HCT116 (cell line): ENCODE data around the gene CHST15. TPM values are rescaled to one million over a fixed set of nuclear protein-coding genes. Genes with fewer than 3 reads are reported as not detected.

Experiments
- ATAC-seq: fragments of 200-7000 bp; cut with Tn5 transposase; 2 replicates; pipeline ENCODE4 v1.9.1; 2020; ENCODE audit warnings: mild to moderate bottlenecking, moderate library complexity
- BruUV-seq: library from RNA; stranded (reverse); fragments of 400-500 nt; replicated peaks from 2 replicates; lab custom pipeline; 2021; lab: Mats Ljungman, UMichigan
- CTCF ChIA-PET: fragments of 300-600 bp; sonication (Branson Sonifier 250); formaldehyde crosslinking; loops from one replicate; lab custom pipeline; 2021; ENCODE audit warnings: antibody characterized with exemption; lab: Charles Lee
- POLR2A ChIA-PET: fragments of 300-600, 350-600 bp; sonication (Branson Sonifier 250); formaldehyde crosslinking; loops from one replicate; lab custom pipeline; 2021; ENCODE audit warnings: antibody characterized with exemption; lab: Charles Lee
- RAD21 ChIA-PET, 2 experiments: fragments of 300-600 bp; sonication (Branson Sonifier 250); formaldehyde crosslinking; loops; one replicate each; lab custom pipeline; 2023; ENCODE audit warnings: low total read pairs in 2 of 2; ENCODE audit not compliant: uncharacterized antibody in 2 of 2, unreplicated experiment in 2 of 2, low non-redundant PET in 1 of 2; lab: Charles Lee
- DNase-seq: peaks from one replicate; pipeline ENCODE4 v3.0.0-alpha.2; 2010; ENCODE audit warnings: low read depth, low spot score
- H2AFZ ChIP-seq: fragments of 200-600 bp; shearing (Covaris generic), sonication (generic); 2 replicates; pipeline ENCODE4 v1.6.1; 2017; ENCODE audit warnings: low read depth, mixed run types, mixed read lengths, antibody characterized with exemption, low read length; ENCODE audit not compliant: poor library complexity, severe bottlenecking
- H3K27ac ChIP-seq: 2 replicates; pipeline ENCODE4 v1.5.1; 2012; ENCODE audit warnings: low read depth, low read length
- H3K27me3 ChIP-seq: fragments of 200-600 bp; sonication (generic); 2 replicates; pipeline ENCODE4 v1.6.1; 2016; ENCODE audit warnings: mixed run types, low read length, mixed read lengths; ENCODE audit not compliant: insufficient read depth
- H3K36me3 ChIP-seq, 2 experiments: fragments of 200-500 bp in 1 of 2; fragments of 200-600 bp in 1 of 2; sonication (Bioruptor generic) in 1 of 2; sonication (generic) in 1 of 2; 2 replicates each; pipeline versions ENCODE4 v1.5.1 to v1.6.1; 2014 to 2016; ENCODE audit warnings: low read length in 2 of 2, inconsistent platforms in 1 of 2, mixed read lengths in 1 of 2, mixed run types in 1 of 2; ENCODE audit not compliant: insufficient read depth in 2 of 2, control insufficient read depth in 1 of 2
- H3K4me1 ChIP-seq, 2 experiments: fragments of 200-600 bp in 1 of 2; sonication (generic) in 1 of 2; 2 replicates each; pipeline versions ENCODE4 v1.5.1 to v1.6.1; 2012 to 2017; ENCODE audit warnings: low read length in 2 of 2, inconsistent platforms in 1 of 2, mild to moderate bottlenecking in 1 of 2, mixed read lengths in 1 of 2, mixed run types in 1 of 2, moderate library complexity in 1 of 2; ENCODE audit not compliant: insufficient read depth in 2 of 2, control insufficient read depth in 1 of 2
- H3K4me2 ChIP-seq: fragments of 200-600 bp; sonication (generic); 2 replicates; pipeline ENCODE4 v1.6.1; 2017; ENCODE audit warnings: mixed run types, low read length, mixed read lengths
- H3K4me3 ChIP-seq, 2 experiments: fragments of 200-600 bp in 1 of 2; sonication (generic) in 1 of 2; replicated peaks in 1 of 2; 2 replicates each; pipeline ENCODE4 v1.5.1; 2011 to 2016; ENCODE audit warnings: low read length in 2 of 2, control low read depth in 1 of 2, low read depth in 1 of 2, mild to moderate bottlenecking in 1 of 2, mixed read lengths in 1 of 2, mixed run types in 1 of 2
- H3K79me2 ChIP-seq: fragments of 200-600 bp; sonication (generic); 2 replicates; pipeline ENCODE4 v1.6.1; 2017; ENCODE audit warnings: mild to moderate bottlenecking, mixed run types, low read length, moderate library complexity, mixed read lengths; ENCODE audit not compliant: insufficient read depth
- H3K9ac ChIP-seq: fragments of 200-600 bp; sonication (generic); 2 replicates; pipeline ENCODE4 v1.6.1; 2016; ENCODE audit warnings: low read length, mixed read lengths
- H3K9me2 ChIP-seq: fragments of 200-600 bp; sonication (generic), shearing (Covaris generic); 2 replicates; pipeline ENCODE4 v1.6.1; 2017; ENCODE audit warnings: mixed run types, mild to moderate bottlenecking, moderate library complexity; ENCODE audit not compliant: insufficient read depth
- H3K9me3 ChIP-seq, 2 experiments: fragments of 200-500 bp in 1 of 2; fragments of 200-600 bp in 1 of 2; sonication (Bioruptor generic) in 1 of 2; sonication (generic) in 1 of 2; 2 replicates each; pipeline ENCODE4 v1.6.1; 2014 to 2017; ENCODE audit warnings: low read length in 2 of 2, mixed read lengths in 2 of 2, inconsistent platforms in 1 of 2, low read depth in 1 of 2, mild to moderate bottlenecking in 1 of 2, mixed run types in 1 of 2, moderate library complexity in 1 of 2; ENCODE audit not compliant: control insufficient read depth in 1 of 2, insufficient read depth in 1 of 2
- H4K20me1 ChIP-seq: fragments of 200-600 bp; sonication (generic), shearing (Covaris generic); 2 replicates; pipeline ENCODE4 v1.6.1; 2017; ENCODE audit warnings: mixed run types, mild to moderate bottlenecking, moderate library complexity; ENCODE audit not compliant: insufficient read depth
- EZH2 ChIP-seq: fragments of 200-600 bp; sonication (generic); IDR thresholded peaks from 2 replicates; pipeline ENCODE4 v1.6.1; 2017; ENCODE audit warnings: antibody characterized with exemption, mixed run types
- JUND ChIP-seq: IDR thresholded peaks from 2 replicates; pipeline ENCODE4 v1.6.1; 2012
- POLR2A ChIP-seq: IDR thresholded peaks from 2 replicates; pipeline ENCODE4 v1.7.0; 2011; ENCODE audit warnings: borderline replicate concordance; ENCODE audit not compliant: insufficient read depth, insufficient read length; ENCODE audit errors: extremely low read depth
- SIN3A ChIP-seq: IDR thresholded peaks from 2 replicates; pipeline ENCODE4 v1.6.1; 2012; ENCODE audit warnings: low read depth
- SRF ChIP-seq: IDR thresholded peaks from 2 replicates; pipeline ENCODE4 v1.6.1; 2012; ENCODE audit warnings: low read depth
- YY1 ChIP-seq: IDR thresholded peaks from 2 replicates; pipeline ENCODE4 v1.6.1; 2011; ENCODE audit warnings: low read length, low read depth, moderate library complexity, mild to moderate bottlenecking; ENCODE audit not compliant: insufficient replicate concordance; ENCODE audit errors: extremely low read depth
- ZFX ChIP-seq: fragments of 450-650 bp; IDR thresholded peaks from 2 replicates; pipeline ENCODE4 v1.6.1; 2017
- ZNF274 ChIP-seq: fragments of 200-500 bp; sonication (Bioruptor generic); IDR thresholded peaks from 2 replicates; pipeline ENCODE4 v1.6.1; 2014; ENCODE audit warnings: mild to moderate bottlenecking, low read depth, low read length, inconsistent platforms
- intact Hi-C: fragments of 100-400 bp; cut with micrococcal nuclease; formaldehyde crosslinking; loops from 2 replicates; pipeline ENCODE4 v1.10.0; 2022
- total RNA-seq: library from RNA; stranded (reverse); gene quantifications from one replicate; pipeline ENCODE4 v1.2.1, GENCODE V29; 2021; ENCODE audit not compliant: unreplicated experiment

Gene CHST15
- total RNA-seq, 1 experiment from 2014 or later = 47.2 TPM

- Histone ChIP-seq H4K20me1 (no peaks in the 10 kb centered on the region), H3K9ac (no peak overlapping the region), H3K4me1 (peaks cover 0 to 6% of the 10 kb centered on the region in 2 experiments; a peak in 1 of 4 replicates), H3K4me2 (no peak overlapping the region), H2AFZ (no peak overlapping the region), H3K9me2 (no peaks in the 10 kb centered on the region), H3K79me2 (no peaks in the 10 kb centered on the region), H3K27ac (no peak overlapping the region), H3K36me3 (no peaks in the 10 kb centered on the region), H3K4me3 (no peak overlapping the region), H3K27me3 (no peaks in the 10 kb centered on the region), H3K9me3 (no peaks in the 10 kb centered on the region)
- CTCF ChIA-PET = no interaction called here
- TF ChIP-seq JUND = no peak
- POLR2A ChIA-PET = interaction anchor here (0.6 kb wide), 1 partner anchor 14 kb away, joined by 4 read pairs; no protein-coding TSS in a partner anchor
- DNase-seq (no peak), ATAC-seq (no peak)
- intact Hi-C loops = no loop called here
- RAD21 ChIA-PET = no interaction called here
- BruUV-seq = no TSS peak
Observed at GRCh38 chr10:124122211-124122610, 28.8 kb upstream of the CHST15 start.

- no peaks in the 10 kb centered on the region for H3K9me3 ChIP-seq
- CTCF ChIA-PET = no interaction called here
Observed at GRCh38 chr10:124120410-124121061, 27.1 kb upstream of the CHST15 start.

GRCh38 chr10:124119946-124120345, 26.5 kb upstream of the CHST15 start:
- Histone ChIP-seq H3K27me3 (no peaks in the 10 kb centered on the region), H3K9ac (no peak overlapping the region), H3K36me3 (no peaks in the 10 kb centered on the region), H3K27ac (no peak overlapping the region), H3K4me3 (no peak overlapping the region), H3K9me2 (no peaks in the 10 kb centered on the region), H3K4me2 (no peak overlapping the region), H2AFZ (no peak overlapping the region), H4K20me1 (no peaks in the 10 kb centered on the region), H3K79me2 (no peaks in the 10 kb centered on the region), H3K9me3 (no peaks in the 10 kb centered on the region), H3K4me1 (no peaks in the 10 kb centered on the region)
- TF ChIP-seq SRF = no peak
- no peak for TF ChIP-seq ZFX
- no peak for TF ChIP-seq EZH2
- TF ChIP-seq YY1 = no peak
- no peak for TF ChIP-seq ZNF274
- no peak for TF ChIP-seq SIN3A
- ChIA-PET CTCF (no interaction called here), POLR2A (no interaction called here), RAD21 (no interaction called here)
- intact Hi-C loops = no loop called here
- no TSS peak for BruUV-seq
- ATAC-seq = no peak
- DNase-seq = no peak

More at GRCh38 chr10:124120410-124121061, 27.1 kb upstream of the CHST15 start:
- no peak overlapping the region for H3K9ac ChIP-seq
- no peaks in the 10 kb centered on the region for H4K20me1 ChIP-seq
- H3K36me3 ChIP-seq = no peaks in the 10 kb centered on the region
- no peak overlapping the region for H3K27ac ChIP-seq
- no peaks in the 10 kb centered on the region for H3K9me2 ChIP-seq
- no peaks in the 10 kb centered on the region for H3K79me2 ChIP-seq
- no peak overlapping the region for H2AFZ ChIP-seq
- H3K4me2 ChIP-seq = no peak overlapping the region
- peaks cover 0 to 3% of the 10 kb centered on the region in 2 experiments; a peak in 1 of 4 replicates for H3K4me1 ChIP-seq
- H3K27me3 ChIP-seq = no peaks in the 10 kb centered on the region
- no peak for DNase-seq
- POLR2A ChIA-PET = no interaction called here
- TF ChIP-seq POLR2A = no peak
- TF ChIP-seq, all 23 proteins: peak for 0
- RAD21 ChIA-PET = no interaction called here
- no TSS peak for BruUV-seq
- intact Hi-C loops = no loop called here
- H3K4me3 ChIP-seq = no peak overlapping the region
- no peak for ATAC-seq
